ENCODE data around the gene THRAP3.
"Not testable (repeated sequence)": the region's sequence is repeated elsewhere in the genome, so short reads cannot be mapped to it uniquely, and the experiment has no call there.

The THRAP3 gene, protein sequence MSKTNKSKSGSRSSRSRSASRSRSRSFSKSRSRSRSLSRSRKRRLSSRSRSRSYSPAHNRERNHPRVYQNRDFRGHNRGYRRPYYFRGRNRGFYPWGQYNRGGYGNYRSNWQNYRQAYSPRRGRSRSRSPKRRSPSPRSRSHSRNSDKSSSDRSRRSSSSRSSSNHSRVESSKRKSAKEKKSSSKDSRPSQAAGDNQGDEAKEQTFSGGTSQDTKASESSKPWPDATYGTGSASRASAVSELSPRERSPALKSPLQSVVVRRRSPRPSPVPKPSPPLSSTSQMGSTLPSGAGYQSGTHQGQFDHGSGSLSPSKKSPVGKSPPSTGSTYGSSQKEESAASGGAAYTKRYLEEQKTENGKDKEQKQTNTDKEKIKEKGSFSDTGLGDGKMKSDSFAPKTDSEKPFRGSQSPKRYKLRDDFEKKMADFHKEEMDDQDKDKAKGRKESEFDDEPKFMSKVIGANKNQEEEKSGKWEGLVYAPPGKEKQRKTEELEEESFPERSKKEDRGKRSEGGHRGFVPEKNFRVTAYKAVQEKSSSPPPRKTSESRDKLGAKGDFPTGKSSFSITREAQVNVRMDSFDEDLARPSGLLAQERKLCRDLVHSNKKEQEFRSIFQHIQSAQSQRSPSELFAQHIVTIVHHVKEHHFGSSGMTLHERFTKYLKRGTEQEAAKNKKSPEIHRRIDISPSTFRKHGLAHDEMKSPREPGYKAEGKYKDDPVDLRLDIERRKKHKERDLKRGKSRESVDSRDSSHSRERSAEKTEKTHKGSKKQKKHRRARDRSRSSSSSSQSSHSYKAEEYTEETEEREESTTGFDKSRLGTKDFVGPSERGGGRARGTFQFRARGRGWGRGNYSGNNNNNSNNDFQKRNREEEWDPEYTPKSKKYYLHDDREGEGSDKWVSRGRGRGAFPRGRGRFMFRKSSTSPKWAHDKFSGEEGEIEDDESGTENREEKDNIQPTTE

DNA sequence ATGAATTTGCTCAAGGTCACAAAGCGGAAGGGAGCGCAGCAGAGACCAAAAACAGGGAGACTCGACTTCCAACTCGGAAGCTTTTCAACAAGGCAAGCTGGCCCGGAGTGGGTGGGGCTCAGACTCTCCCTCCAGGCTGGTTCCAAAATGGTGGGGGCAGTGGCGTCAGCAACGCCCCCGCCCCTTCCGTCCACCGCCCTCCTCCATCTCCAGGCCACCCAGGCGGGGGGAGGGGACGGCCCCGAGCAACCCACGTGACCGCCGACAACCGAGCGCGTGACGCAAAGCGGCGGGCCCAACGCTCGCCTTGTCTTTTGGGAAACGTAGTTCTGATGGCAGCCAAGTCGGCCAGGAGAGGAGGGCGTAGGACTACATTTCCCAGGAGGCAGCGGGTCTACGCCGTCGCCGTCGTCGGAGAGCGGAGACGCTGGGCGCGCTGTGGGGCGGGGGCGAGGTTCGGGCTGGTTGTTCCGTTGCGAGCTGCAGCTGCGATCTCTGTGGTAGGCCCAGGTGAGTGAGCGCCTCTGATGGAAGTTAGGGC, at the start of gene THRAP3:
TSS of gene THRAP3 (plus strand) at position 448 of the 541 bp plus-strand sequence. CDS start 58,121 bp downstream, outside the sequence.
- DNase-seq: peak; percentile 100

DNA sequence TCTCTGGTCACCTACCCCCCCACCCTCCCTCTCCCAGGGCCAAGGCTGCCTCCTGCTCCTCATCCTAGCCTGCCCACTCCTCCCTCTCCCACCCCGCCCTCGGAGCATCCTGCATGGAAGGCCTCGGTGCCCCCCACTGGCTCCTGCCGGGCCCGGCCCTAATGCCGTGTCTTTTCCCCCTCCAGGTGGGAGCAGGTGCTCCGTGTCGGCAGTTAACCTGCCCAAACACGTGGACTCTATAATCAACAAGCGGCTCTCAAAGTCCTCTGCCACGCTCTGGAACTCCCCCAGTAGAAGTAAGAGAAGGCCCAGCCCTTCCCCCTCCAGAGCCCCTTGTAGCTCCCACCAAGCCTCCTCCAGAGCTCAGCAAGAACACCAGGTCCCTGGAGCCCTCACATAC, 49.5 kb upstream of the THRAP3 start:
- DNase-seq: peak in 1 of 2 experiments; percentile 81

DNA sequence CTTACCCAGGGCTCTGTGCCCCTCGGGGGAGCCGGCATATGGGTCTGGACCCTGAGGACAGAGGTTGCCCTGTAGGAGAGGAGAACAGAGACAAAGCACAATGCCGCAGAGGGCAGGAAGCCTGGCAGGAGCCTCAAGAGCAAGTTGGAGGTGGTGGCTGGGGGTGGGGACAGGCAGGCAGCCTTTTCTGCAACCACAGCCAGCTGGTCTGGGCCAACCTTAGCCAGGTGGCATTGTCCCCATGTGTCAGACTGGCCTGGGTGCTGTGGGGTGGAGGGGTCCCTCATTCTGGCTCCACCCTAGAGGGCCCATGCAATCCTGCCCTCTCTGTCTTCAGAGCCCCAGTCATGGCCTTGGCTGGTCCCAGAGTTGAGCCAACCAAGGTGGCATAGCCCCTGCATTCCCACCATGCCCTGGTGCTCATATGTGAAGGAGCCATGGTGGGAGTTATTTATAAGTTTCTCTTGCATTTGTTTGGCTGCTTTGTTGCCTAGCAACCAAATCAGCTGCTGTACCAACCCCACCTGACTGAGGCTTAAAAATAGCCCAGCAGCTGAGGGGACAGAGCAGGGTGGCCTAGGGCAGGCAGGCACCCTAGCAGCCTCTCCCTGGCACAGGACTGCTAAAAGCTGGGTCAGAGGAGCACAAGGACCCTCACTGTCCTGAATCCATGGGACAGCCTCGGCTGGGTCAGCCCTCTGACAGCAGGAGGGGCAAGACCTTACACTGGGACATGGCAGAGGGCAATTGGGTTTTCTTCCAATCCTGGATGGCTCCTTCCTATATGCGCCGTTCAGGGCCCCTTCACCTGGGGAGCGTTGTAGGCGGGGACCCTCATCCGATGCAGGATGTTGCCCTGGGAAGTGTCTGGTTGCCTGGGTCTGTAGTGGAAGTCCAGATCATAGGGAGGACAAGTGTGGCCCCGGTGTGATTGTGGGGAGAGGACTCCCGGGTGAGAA, 48.8 kb upstream of the THRAP3 start:
- DNase-seq: peak; percentile 48 to 78

DNA sequence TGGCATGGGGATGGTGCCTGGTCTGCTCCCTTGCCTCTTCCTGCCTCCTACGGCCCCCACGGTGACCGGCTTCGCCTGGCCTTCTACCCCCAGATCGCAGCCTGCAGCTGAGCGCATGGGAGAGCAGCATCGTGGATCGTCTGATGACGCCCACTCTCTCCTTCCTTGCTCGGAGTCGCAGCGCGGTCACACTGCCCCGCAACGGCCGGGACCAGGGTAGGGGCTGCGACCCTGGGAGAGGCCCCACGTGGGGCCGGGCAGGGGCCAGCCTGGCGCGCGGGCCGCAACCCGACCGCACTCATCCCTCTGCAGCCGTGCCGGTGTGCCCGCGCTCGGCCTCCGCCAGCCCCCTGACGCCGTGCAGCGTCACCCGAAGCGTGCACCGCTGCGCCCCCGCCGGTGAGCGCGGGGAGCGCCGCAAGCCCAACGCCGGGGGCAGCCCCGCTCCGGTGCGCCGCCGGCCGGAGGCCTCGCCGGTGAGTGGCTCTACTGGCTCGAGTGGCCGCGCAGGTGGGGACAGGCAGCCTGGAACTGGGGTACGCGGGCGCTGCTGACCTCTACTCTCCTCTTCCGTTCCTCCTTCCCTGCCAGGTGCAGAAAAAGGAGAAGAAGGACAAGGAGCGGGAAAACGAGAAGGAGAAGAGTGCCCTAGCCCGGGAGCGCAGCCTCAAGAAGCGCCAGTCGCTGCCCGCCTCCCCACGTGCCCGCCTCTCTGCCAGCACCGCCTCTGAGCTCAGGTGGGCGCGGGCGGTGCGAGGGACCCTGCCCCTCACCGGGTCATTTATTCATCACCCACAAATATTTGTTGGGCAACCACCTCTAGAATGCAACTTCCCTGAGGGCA, 47.9 kb upstream of the THRAP3 start:
- DNase-seq: no peak

DNA sequence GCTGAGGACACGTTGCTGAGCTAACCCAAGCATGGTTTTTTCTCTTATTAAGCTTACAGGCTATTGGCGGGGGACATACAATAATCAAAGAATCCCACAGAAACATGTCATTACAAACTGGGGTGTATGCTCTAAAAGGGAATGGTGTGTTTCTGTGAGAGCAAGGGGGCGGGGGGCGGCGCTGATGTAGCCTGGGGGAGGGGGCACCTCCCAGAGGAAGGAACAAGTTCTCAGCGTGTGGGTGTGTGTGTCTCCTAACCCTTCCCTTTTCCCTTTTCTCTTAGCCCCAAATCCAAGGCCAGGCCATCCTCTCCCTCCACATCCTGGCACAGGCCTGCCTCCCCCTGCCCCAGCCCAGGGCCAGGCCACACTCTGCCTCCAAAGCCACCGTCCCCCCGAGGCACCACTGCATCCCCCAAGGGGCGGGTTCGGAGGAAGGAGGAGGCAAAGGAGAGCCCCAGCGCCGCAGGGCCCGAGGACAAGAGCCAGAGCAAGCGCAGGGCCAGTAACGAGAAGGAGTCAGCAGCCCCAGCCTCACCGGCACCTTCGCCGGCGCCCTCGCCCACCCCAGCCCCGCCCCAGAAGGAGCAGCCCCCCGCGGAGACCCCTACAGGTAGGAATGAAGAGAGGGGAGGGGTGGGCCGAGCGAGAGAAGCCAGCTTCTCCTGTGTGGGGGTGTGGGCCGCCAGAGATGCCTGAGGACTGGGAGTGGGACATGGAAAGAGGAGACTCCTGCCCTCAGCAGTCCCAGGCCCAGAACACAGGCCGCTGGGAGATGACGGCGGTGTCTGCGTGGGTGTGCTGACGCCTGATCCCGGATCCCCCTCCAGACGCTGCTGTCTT, 46.4 kb upstream of the THRAP3 start:
- no peak for DNase-seq

DNA sequence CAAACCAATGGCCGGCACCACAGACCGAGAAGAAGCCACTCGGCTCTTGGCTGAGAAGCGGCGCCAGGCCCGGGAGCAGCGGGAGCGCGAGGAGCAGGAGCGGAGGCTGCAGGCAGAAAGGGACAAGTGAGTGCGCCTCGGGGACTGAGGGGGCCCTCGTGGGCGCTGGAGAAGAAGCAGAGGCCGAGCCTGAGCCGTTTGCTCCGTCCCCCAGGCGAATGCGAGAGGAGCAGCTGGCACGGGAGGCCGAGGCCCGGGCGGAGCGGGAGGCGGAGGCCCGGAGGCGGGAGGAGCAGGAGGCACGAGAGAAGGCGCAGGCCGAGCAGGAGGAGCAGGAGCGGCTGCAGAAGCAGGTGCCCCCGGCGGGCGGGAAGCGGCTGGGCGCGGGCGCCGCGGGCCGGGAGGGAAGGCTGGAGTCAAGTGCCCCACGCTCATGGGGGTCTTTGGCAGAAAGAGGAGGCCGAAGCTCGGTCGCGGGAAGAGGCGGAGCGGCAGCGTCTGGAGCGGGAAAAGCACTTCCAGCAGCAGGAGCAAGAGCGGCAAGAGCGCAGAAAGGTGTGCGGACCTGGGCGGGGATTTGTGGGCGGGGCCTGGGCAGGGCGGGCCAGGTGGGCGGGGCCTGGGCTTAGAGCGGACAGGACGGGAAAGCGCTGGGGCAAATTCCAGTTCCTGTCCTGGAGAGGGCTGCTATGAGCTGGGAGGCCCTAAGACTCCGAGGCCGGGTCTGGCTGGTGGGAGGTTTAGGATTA, 45.6 kb upstream of the THRAP3 start:
- DNase-seq: peak; percentile 76 to 95

DNA sequence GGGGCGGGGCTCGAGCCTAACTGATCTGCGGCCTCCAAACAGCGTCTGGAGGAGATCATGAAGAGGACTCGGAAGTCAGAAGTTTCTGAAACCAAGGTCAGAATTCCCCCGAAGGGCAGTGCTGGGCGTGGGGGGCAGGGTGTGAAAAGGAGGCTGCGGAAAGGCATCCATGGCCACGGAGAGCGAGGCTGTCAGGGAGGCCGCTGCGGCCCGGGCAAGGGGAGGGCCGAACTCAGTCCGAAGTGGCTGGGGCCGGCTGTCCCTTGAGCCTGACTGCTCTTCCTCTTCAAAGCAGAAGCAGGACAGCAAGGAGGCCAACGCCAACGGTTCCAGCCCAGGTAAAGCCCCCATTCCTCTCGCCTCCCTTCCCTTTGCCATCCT, 45.0 kb upstream of the THRAP3 start:
- no peak for DNase-seq

DNA sequence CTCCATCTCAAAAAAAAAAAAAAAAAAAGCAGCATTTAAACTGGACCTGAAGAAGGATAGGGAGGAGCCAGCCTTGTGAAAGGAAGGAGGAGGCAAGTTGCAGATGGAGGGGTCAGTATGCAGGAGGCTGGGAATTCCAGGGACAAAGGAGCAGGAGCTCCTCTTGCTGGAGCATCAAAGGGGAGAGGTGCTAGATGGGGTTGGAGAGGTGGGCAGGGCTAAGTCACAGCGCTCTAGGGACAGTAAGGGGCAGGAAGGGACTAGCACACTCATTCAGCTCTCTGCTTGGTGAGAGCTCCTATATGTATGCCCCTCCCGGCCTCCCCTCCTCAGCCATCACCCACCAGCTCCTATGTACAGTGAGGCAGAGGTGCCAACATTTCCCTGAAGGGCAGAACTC, 41.5 kb upstream of the THRAP3 start:
- no peak for DNase-seq

DNA sequence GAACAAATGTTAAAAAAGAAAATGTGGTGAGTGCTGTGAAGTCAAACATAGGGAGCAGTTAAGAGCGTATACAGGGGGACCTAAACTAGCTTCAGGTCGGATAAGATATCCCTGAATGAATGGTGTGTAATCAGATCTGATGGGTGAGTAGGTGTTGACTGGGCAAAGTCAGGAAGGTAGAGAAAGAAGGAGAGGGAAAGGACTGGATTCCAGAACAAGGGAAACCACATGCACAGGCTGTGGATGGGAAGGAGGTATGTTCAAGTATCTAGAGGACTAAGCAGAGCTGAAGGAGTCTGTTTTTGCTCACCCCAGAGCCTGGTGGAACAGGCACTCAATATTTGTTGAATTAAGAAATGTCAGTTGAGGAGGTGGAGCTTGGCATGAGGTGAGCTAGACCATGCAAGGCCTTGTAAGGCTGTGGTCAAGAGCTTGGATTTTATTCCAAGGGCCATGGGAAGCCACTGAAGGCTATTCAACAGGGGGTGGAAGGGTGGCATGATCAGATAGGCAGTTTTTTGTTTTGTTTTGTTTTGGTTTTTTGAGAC, 40.9 kb upstream of the THRAP3 start:
- DNase-seq: no peak

DNA sequence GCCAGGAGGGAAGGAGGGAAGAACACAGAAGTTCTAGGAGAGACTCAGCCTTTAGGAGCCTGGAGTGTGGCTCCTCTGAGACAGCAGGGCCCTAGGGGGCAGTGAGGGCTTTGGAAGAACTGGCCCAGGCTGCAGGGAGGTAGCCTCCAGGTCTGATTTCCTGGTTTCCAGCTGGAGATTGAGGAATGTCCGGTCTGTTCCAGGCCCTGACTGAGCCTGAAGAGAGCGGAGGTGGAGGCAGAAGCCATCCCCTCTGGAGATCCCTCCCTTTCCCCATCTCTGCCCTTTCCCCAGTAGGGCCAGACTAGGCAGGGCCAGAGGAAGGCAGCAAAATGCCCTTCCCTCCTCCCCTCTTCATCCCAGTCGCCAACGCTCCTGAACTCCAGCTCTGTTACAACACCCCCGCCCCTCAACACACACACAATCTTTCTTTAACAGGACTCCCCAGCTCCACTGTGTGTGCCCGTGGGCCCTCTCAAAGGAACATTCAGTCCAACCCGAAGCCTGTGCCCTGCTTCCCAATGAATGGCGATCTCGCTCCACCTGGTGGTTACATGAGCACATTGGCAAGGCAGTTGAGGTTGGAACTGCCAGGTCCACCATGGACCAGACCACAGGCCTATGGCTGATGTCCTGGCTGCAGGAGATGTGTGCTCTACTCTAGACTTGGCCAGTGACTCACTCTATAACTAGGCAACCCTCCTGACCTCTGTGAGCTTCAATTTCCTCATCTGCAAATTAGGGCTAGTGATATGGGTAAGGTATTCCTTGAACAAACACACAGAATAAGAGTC, 36.2 kb upstream of the THRAP3 start:
- DNase-seq: peak; percentile 87 to 97

DNA sequence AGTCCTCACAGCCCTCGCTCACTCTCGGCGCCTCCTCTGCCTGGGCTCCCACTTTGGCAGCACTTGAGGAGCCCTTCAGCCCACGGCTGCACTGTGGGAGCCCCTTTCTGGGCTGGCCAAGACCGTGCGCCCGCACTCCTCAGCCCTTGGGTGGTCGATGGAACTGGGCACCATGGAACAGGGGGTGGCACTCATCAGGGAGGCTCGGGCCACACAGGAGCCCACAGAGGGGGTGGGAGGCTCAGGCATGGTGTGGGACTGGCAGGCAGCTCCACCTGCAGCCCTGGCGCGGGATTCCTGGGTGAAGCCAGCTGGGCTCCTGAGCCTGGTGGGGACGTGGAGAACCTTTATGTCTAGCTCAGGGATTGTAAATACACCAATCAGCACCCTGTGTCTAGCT, 27.4 kb upstream of the THRAP3 start:
- not testable (repeated sequence) for DNase-seq

DNA sequence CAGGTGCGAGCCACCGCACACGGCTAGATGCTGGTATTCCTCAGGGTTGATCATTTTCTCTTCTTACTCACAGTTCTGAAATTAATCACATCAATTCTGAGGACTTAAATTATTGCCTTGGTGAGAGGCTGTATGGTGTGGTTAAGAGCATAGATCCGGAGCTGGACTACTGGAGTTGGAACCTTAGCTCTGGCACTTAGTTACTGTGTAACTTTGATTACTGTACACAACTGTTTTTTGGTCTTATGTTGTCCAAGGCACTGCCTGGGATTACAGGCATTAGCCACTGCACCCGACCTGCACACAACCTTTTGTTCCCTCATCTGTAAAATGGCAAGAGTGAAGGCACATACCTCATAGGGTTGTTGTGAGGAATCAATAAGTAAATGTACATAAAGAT, 25.6 kb upstream of the THRAP3 start:
- DNase-seq: no peak

DNA sequence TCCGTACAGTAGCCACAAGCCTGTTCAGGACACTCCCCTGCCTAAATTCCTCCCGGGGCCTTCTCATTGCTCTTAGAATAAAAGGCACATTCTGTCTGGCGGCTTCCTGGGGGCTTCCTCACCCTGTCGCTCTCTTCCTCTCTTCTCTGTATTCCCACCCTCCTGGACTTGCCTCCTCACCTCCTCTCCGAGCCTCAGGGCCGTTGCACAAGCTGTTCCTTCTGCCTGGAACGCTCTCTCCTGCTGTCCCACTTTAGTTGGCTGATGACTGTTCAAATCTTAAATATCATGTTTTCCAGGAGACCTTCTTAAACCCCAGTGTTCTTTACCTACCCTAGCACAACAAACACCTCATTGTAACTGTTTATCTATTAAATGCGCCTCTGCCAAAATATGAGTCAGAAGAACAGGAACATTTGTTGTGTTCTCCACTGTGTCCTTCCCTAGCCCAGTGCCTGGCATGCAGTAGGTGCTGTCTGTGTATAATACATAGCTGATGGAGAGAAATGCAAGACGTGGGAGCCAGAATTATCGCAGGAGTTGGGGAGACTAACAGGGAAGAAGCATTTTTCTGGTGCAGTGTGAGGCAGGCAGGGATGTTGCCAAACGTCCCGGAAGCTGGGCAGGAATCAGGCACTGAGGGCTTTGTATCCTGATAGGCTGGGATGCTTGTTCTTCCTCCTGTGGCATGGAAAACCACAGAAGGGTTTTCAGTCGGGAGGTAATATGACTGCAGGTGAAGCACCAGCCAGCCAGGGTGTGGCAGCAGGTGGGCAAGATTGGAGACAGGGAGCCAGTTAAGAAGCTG, 24.1 kb upstream of the THRAP3 start:
- DNase-seq: peak; percentile 41 to 69

DNA sequence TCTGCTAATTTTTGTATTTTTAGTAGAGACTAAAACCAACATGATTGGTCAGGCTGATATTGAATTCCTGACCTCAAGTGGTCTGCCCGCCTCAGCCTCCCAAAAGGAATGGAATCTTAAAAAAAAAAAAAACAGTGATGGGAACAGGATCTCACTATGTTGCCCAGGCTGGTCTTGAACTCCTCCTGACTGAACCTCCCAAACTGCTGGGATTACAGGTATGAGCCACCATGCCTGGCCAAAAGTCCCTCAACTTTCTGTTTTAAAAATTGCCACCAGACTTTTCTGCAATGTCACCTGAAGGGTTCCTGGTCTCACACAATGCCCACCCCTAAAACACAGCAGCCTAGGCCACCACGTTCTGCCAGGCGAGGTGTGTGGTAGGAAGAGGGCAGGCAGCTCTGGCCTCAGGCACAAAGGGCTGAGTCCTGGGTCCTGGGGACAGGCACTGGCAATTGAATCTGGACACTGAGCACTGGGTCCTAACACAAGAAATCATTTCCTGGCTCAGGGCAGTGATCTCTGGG, 21.2 kb upstream of the THRAP3 start:
- DNase-seq: no peak

DNA sequence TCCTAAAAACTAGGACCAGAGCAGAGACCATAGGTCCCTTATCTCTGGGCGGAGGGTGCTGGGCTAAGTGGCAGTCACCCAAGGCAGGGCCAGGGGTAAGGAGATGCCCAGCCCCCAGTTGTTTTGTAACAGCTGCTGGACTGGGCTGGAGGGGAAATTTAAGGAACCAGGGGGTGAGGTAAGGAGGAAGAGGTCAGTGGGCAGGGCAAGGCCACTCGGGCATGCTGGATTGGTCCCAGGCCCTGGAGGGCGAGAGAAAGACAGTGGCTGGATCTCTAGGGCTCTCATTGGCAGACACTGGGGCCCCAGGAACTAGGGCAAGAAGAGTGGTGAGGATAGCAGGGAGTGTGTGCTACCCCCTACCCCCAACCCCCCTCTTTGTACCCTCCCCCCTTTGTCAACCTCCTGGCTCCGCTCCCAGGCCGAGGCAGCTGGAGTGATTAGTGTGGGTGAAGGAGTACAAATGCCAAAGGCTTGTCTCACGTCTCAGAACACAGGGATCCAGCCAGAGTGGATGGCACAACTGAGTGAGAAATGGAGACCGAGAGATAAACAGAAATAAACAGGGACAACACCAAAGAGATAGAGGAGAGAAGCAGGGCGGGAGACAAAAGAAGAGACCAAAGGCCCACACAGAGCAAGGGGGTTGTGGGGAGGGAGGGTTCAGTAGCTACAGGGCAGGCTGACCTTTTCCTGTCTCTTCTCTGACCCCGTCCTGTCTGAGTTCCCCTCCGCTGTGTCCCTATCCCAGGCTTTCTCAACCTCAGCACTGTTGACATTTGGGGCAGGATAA, 20.5 kb upstream of the THRAP3 start:
- no peak for DNase-seq

DNA sequence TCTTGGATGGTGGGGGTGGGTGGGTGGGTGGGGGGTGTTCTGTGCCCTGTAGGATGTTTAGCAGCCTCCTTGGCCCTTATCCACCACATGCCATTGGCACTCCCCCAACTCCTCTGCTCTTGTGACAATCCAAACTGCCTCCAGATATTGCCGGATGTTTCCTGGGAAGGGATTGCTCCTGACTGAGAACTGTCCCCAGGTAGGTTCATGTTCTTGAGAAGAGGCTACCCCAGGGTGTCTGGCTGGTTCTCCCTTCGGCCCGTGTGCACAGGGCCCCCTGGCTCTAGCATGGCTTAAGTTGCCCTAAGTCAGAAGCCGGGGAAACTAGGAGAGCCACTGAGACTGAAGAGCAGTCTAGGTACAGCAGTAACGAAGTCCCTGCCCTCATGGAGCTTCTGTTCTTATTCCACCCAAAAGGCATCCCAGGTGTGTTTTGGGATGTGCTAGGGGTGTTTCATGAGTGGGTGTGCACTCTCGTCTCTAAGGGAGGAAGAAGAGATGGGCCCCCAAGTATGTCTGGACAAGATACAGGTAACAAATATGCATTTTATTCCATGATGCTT, 19.8 kb upstream of the THRAP3 start:
- no peak for DNase-seq
